GM18907 (cell line): ENCODE measurements around the gene LRRC8C.
A peak's percentile ranks its signal among the peaks of the same experiment; 100 is the strongest.
"Not testable (repeated sequence)": the region's sequence is repeated elsewhere in the genome, so short reads cannot be mapped to it uniquely, and the experiment has no call there.

Experiments used
- ATAC-seq: cut with Tn5 transposase; IDR thresholded peaks from one replicate; pipeline ENCODE4 v1.9.1; 2021; ENCODE audit warnings: mild to moderate bottlenecking, moderate library complexity; ENCODE audit not compliant: unreplicated experiment

Gene LRRC8C

DNA sequence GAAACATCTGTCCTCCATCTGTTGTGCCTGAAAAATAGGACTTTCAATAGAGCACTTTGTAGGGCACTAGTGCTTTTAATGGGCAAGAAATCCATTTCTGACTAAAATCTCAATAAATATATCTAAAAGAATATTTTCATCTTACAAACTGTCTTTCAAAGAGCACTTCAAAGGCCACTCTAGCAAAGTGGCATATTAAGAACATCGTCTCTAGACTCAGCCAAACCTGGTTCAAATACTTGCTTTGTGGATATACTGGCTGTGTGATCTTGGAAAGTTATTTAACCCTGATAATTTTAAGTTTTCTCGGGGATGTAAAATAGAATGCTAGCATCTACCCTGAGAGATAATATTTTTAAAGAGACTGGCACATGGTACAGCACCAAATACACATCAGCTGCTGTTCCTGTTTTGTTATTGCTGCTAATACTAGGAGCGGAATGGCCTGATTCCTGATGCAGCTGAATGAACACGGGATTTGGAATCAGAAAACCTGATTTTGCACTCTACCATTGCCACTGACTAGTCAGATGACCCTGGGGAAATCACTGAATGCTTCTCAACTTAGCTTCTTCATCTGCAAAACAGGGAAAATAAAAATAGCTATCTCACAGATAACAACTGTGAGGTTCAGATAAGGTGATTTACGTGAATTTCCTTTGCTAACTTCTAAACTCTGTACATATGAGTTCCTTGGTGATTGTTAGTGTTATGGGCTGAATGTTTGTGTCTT, 25.2 kb upstream of the LRRC8C start:
- no peak for ATAC-seq

DNA sequence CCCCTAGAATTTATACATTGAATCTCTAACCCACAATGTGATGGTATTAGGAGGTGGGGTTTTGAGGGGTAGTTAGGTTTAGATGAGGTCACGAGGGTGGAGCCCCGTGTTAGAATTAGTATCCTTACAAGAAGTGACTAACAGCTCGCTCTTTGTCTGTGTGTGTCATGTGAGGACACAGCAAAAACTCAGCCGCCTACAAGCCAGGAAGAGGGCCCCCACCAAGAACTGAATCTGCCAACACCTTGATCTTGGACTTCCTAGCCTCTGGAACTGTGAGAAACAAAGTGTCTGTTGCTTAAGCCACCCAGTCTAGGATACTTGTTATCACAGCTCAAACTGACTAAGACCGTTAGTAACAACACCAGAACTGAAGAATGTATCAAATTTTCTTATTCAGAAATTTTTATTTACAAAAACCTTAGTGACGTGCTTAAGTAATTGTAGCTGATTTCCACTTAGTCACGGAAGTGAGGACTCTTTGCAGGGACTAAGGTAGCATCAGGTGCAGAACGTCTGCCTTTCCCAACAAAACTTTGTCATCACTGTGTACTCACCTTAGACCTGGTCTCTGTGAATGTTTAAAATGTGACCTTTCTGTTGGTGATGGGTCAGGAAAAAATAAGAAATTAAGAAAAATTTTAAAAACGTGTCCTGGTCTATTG, 24.5 kb upstream of the LRRC8C start:
- no peak for ATAC-seq

DNA sequence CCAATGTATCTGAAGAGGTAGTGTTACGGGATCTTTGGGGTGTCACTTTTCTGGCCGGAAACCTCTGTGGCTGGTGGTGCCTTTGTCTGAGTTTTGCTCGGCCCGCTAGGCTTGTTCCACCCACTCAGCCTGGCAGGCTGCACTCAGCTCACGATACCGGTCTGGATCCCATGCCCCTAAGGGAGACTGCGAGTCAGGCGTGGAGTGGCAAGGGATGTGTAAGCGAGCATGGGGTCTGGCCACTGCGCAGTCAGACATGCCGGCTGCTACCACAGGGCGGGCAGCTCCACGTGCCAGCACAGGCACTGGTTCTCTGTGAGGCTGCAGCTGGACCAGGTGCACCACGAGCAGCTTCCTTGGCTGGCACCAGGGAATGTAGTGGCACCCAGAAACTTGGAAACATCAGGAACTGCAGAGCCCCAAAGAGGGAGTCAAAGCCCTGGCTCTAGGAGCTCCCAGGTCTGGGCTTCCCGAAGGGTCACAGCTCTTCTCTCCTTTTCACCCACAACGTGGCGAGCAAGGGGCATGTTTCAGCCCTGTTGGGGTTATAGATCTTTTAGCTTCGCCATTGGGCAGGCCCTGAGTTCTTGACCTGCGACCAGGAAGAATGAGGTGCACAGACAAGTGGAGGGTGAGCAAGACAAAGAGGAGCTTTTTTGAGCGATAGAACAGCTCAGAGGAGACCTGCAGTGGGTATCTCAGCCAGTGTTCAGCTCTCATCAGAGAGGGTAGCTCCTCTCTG, 23.8 kb upstream of the LRRC8C start:
- ATAC-seq: no peak

DNA sequence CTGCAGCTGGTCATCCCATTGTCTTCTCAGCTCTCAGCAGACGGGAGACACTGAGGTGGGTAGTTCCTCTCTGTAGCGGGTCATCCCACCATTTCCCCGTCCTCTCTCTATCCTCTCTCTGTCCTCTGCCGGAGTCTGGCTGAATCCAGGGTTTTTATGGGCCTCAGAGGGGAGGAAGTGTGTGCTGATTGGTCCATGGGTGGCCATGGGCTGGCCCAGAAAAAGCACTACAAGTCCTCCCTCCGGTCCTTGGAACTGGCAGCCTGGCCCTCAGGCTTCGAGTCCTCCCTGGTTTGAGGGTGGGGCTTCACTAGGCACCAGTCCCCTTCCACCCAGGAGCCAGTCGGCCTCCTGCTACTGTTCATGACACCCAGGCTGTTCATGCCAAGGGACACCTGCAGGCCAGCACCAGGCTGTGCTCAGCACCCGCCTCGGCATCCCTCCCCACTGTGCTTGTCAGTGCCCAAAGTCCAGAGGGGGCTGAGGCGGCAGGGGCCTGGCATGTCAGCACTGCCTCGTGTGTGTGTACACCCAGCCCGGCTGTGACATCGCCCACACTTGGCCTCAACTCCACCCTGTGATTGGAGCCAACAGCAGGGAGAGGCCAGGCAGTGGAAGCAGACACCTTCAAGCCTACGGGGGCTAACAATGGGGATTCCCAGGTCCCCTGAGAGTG, 23.0 kb upstream of the LRRC8C start:
- no peak for ATAC-seq

DNA sequence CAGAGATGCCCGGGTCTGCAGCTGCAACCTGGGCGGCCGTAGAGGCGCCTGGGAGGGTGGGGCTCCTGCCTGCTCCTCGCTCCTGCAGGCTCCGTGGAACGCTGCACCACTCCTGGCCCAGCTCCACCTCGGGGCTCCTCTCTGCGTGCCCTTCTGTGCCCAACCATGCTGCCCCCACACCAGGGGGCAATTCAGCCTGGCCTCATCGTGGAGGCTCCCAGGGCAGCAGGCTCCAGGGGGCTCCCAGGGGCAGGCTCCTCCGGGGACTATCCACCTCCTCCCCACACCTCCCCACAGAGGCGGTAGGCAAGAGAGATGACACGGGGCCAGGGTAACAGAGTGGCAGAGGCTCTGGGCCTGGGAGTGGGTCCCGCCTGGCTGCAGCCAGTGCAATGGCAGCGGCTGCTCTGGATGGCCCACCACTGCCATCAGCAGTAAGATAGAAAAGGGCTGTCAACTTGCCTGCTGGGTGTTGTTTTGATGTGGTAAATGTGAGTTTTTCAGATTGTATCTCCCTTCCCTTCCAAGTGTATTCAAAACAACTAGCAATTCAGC, 22.4 kb upstream of the LRRC8C start:
- ATAC-seq: no peak

DNA sequence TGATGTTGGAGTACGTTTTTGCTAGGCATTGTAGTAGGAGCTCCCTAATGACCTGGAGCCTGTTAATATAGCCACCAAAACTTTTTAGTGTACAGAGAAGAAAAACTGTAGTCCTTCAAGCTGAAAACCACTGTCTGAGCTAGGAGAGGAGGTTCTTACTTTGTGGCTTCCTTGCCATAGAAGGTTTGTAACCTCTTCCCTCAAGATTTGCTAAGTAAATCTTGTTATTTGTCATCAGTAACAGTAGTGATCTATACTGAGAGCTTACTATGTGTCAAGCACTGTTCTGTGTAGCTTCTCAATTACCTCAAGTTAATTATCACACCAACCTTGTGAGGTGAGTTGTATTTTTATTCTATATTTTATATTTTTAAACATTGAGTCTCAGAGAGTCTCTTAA, 21.2 kb upstream of the LRRC8C start:
- ATAC-seq: peak; percentile 99

DNA sequence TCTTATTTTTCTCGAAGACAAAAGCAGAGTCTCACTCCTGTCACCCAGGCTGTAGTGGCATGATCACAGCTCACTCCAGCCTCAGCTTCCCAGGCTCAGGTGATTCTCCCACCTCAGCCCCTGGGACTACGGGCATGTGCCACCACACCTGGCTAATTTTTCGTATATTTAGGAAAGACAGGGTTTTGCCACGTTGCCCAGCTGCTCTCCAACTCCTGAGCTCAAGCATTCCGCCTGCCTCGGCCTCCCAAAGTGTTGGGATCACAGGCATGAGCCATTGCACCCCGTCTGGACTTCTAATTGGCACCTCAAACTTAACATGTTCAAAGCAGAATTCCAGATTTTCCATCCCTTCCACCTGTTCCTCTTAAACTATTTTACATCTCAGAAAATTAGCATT, 19.0 kb upstream of the LRRC8C start:
- ATAC-seq: no peak

DNA sequence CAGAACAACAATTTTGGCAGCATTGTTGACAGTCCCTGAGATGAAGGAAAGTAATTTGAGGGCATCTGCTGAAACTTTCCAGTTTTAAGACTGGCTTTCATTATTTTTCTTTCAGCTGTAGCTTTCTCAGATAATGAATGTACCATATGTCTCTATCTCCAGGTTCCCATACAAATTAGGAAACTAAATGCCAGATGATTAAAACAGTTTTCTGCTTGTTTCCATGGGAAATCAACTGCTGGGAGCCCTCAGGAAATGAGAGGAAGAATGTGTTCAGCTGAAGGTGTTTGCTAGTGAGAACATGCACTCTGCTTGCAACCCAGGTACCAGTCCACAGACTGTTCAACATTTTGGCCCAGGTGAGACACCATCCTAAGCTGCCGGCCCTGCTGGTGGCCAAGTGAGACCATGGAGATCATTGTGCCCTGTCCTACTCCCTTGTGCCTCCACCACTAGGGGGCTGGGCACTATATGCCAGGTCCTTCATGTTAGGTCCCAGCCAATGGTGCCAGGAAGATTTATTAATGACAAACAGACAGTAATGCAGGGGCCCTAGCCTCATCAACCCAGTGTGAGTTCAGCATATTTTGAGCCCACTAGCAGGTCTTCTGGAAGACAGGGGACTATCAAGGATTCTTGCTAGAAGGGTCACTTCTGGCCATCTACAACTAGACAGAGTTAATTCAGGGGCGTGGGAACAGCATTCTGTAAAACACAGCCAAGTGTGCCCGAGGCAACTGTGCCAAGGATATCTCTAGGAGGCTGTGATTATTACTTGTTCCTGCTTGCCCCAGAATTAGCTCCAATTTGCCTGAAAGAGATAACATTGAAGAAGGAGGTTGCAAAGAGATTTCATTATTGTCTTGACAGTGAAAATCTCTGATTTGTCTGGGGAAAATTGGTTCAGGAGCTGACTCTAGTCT, 17.0 kb upstream of the LRRC8C start:
- ATAC-seq: no peak

DNA sequence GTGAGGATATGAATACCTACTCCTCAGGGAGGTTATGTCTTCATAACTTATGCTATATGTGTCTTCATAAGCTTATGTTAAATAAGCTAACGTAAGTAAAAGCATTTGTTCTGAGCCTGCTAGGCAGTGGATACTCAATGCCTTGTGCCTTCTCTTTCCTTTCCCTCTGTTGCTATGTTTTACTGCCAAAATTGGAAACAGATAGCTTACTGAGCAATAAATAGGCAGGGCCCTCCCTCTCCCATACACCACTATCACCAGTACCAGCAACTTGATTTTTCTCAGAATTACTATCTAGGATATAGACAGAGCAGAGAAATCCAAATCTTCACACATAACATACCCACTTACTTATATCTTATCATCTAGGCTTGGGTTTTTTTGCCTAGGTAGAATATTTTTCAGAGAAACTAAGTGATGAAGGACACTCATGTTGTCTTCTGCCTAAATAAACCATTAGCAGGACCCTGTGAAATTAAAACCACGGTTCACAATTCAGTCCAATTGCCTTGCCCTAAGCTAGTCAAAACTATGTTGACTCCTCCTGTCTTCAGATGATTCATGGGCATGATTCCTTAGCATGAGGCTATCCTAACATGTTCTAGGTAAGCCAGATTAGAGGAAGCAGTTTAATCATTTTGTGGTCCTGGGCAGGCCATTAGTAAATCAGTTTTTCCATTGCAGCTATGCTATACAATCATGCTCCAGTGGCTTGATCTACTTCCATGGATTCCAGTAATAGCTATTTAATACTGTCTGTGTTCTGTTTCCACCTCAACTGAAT, 15.9 kb upstream of the LRRC8C start:
- ATAC-seq: no peak

DNA sequence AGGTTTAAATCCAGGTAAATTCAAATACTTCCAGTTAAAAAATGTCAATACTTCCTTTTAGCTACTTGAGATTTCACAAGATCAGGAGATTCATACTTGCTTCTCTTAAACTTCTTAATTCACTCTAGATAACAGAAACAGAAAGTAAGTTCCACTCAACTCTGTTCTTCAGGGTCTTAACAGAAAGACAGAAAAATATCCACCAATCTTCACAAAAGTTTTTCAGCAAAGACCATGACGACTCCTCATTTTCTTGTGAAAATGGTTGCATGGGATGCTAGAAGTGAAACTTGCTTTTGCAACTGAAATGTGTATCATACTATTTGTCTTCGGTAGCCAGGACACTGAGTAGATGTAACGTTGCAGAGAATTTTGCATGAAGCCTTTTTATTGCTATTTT, 12.3 kb upstream of the LRRC8C start:
- ATAC-seq: no peak

DNA sequence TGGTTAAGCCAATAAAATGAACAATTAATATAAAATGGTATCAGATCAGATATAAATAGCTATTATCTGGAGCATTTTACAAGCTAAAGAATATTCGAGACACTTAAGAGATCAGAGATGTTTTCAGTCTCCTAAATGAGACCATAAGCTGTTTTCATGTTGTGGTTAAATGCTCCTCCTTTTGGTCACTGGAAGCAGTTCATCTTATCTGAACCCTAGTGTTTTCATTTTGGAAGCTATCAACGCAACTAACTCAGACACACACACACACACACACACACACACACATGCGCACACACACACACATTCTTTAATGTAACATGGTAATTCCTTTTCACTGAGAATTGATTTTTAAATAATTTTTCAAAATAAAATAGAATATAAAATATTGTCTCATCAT, 10.0 kb upstream of the LRRC8C start:
- ATAC-seq: no peak

DNA sequence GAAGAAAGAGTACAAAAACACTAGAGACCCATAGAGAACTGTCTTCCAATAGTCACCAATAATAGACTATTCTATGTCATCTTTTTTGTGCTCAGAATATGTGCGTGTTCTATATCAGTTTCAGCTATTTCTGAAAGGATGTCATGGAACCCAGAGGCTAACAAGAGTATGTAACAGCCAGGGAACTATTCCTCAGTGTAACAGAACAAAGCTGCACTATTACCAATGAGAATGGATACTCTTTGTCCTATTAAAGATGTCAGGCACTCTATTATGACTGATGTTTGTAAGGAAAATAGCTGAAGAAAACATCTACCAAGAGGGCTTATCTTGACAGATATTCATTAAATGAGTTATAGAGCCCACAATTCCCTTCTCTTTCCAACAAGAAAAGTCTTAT, 8.6 kb upstream of the LRRC8C start:
- no peak for ATAC-seq

DNA sequence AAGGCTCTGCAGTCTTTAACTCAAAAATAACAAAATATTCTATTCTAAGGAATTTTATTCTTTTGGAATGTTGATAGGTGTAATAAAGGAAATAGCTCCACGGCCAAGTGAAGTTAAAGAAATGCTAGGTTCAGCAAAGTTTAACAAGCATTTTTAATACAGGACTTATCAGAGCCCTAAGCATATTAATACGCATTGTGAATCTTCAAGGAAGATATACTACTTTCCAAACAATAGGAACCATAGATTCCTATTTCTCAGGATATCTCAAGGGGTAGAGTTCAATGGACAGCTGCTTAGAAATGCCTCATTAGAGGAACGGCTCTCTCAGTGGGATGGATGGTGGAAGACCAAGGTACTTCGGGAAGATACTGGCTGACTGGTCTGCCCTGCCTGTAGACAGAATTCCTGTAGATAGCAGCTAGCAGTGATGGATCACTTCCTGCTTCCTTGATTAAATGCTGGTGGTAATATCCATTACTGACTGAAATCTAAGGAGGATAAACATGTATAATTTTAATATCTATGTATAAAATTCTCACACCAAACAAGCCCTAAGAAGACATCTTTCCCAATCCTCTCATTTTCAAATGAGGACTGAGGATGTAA, 8.1 kb upstream of the LRRC8C start:
- ATAC-seq: no peak

DNA sequence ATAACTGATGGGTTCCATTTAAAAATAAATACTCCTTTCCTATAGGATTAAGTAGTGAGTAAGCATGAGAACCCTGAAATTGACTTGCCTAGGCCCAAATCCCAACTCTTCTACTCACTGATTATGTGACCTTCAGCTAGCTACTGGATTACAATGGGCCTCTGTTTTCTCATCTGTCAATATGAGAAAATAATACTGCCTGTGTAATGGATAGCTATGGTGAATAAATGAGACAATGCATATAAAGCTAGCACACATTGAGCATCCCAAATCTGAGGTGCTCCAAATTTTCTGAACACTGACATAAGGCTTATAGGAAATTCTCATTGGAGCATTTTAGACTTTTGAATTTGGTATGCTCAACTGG, 5.3 kb upstream of the LRRC8C start:
- ATAC-seq: no peak

DNA sequence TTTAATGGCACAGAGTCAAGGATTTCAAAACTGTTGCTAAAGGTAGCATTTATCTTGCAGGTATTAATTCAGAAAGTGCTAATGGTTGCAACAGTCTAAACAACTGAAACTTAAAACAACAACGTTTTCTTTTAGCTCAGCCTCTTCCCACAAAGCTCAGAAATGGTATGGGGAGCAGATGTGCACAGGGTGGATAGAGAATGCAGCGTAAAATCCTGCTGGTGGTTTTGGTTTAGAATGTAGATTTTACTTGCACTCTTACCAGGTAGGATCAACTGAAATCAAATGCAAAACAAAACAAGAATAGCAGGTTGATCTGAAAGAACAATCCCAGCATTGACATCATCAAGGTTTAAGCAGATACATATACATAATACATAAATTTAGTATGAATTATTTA, 3.8 kb upstream of the LRRC8C start:
- ATAC-seq: no peak

DNA sequence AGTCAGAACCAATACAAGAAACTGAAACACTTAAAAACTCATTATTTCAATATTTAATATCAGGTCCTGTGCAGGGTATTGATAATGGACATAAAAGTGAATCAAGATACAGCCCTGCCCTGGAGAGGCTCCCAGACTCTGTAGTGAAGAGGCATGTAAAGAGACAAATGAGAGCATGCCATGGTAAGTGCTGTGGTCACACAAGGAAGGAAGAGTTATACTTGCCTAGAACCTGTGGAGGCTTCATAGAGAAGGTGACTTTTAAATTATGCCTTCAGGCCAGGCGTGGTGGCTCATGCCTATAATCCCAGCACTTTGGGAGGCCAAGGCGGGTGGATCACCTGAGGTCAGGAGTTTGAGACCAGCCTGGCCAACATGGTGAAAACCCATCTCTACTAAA, 3.3 kb upstream of the LRRC8C start:
- not testable (repeated sequence) for ATAC-seq

DNA sequence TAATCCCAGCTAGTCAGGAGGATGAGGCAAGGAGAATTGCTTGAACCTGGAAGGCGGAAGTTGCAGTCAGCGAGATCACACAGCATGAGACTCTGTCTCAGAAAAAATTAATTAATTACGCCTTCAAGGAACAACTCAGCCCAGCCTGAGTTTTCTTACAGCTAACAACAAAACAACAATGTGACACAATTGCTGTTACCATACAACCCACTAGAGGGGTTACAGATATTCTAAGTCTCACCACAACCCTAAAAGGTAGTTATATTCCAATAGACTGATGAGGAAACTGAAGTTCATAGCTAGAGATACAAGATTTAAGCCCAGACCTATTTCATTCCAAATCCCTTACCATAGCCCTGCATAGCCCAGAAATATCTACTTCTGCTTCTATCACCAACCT, 2.9 kb upstream of the LRRC8C start:
- no peak for ATAC-seq

DNA sequence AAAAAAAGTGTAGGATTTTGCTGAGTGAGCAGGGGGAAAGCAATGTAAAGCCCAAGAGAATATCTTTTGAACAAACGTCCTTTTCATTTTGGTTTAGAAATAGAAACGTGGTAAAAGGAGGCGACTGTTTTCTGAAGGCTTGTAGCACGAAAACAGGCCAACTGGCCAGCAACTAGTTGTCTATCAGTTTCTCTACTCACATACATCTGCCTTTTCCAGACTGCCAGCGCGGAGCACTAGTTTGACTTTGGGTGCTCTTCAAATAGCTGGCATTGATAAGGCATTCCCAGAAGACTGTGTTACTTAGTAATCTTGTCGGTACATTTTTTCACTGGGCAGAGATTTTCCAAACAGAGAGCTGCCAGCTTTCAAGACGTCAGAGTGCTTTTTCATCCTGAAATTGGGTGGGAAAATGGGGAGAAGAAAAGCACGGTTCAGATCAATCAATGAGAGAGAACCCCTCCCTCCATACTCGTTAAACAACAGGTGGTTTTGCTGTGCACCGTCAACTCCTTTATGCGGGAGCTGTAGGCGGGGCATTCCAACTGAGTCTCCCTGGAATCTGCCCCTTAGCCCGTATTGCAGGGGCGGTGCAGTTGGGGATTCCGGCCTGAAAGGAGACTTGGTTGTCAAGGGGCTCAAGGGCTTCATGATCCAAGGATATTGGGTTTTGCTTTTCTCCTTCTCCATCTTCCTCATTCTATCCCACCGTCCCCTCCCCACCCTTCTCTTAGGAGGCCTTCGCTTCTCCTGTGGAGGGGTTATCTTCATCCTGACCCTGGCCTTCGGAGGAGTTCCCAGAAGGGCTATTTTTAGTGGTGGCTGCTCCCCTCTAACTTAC, 884 bp upstream of the LRRC8C start:
- ATAC-seq: no peak
